Epithelial cell of esophagus (primary cell): ENCODE data around the gene PCBP3.
"Not testable (repeated sequence)": the region's sequence is repeated elsewhere in the genome, so short reads cannot be mapped to it uniquely, and the experiment has no call there.

Source experiments
- DNase-seq: peaks from one replicate; pipeline ENCODE4 v3.0.0; 2010; ENCODE audit warnings: low read depth
- H3K4me3 ChIP-seq: 2 replicates; pipeline ENCODE4 v1.5.1; 2011; ENCODE audit warnings: mild to moderate bottlenecking, low read length, control low read depth
- TF ChIP-seq, protein P1 (sequence below): IDR thresholded peaks from 2 replicates; pipeline ENCODE4 v1.5.1; 2011; ENCODE audit warnings: low read depth, mild to moderate bottlenecking, low read length, control low read depth, inconsistent platforms; ENCODE audit not compliant: insufficient read depth; ENCODE audit errors: missing control alignments

Gene PCBP3

DNA sequence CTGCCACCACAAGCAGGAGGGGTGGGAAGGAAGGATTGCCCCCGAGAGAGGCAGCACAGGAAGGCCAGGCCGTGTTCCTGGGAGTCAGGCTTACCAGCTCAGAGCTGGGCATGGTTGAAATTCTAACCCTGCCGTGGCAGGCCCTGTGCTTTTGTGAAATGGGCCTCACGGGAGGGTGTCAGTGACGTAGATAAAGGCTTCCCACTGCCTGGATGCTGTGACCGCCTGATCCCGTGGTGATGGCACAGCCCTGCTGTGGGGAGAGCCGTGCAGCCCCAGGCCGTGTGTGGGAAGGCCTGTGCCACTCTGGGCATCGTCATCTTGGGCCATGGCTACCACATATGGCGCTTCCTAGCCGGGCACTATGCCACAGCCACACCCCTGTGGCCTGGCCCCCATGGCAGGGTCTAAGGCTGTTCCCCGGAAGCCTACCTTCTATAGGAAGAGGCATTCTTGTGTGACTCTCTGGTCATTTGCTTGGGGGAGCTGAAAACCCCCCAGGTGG is 161.3 kb downstream of the PCBP3 start:
- DNase-seq = no peak
- TF ChIP-seq, protein P1, sequence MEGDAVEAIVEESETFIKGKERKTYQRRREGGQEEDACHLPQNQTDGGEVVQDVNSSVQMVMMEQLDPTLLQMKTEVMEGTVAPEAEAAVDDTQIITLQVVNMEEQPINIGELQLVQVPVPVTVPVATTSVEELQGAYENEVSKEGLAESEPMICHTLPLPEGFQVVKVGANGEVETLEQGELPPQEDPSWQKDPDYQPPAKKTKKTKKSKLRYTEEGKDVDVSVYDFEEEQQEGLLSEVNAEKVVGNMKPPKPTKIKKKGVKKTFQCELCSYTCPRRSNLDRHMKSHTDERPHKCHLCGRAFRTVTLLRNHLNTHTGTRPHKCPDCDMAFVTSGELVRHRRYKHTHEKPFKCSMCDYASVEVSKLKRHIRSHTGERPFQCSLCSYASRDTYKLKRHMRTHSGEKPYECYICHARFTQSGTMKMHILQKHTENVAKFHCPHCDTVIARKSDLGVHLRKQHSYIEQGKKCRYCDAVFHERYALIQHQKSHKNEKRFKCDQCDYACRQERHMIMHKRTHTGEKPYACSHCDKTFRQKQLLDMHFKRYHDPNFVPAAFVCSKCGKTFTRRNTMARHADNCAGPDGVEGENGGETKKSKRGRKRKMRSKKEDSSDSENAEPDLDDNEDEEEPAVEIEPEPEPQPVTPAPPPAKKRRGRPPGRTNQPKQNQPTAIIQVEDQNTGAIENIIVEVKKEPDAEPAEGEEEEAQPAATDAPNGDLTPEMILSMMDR = no peak

DNA sequence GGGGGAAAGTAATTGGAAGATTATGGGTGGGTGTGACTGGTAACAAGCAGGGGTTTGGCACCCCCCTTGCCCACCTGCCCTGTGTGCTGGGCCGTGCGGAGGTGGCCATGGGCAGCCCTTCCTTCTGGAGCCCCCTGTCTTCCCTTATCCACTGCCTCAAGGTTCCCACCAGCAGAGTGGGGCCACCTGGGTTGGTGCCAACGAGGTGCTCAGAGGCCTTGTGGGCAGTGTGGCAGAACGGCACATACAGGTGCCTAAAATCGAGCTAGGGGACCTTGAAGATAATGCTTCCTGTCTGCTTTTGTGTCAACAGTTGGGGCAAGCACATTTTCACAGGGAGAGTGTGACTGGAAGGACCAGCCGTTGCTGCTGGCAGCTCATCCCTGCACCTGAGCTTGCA is 161.8 kb downstream of the PCBP3 start:
- DNase-seq = no peak
- TF ChIP-seq, protein P1 = no peak

More for the DNA sequence above, 161.3 kb downstream of the PCBP3 start:
- no peak overlapping the region for H3K4me3 ChIP-seq

DNA sequence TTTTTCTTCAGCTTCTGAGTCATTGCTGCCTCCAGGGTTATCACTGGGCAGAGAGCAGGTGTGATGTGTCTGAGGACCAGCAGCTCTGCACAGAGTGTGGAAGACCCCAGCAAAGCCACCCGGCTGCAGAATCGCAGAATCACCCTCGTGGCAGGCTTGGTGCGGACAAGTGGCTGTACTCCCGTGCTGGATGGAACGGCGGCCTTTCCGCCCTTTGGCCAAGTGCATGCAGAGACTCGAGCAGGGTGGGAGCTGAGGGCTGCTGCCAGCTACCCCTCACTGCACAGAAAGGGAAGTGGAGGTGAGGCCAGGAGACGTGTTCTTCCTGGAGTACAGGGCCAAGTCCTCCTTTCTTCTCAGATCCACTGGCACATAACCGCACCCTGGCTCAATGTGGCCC is 162.5 kb downstream of the PCBP3 start:
- TF ChIP-seq, protein P1 = no peak
- no peak for DNase-seq
- H3K4me3 ChIP-seq = no peak overlapping the region

More for the DNA sequence above, 161.8 kb downstream of the PCBP3 start:
- no peak overlapping the region for H3K4me3 ChIP-seq

DNA sequence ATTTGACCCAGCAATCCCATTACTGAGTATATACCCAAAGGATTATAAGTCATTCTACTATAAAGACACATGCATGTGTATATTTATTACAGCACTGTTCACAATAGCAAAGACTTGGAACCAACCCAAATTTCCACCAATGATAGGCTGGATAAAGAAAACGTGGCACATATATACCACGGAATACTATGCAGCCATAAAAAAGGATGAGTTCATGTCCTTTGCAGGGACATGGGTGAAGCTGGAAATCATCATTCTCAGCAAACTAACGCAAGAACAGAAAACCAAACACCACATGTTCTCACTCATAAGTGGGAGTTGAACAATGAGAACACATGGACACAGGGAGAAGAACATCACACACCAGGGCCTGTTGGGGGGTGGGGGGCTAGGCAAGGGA is 165.1 kb downstream of the PCBP3 start:
- not testable (repeated sequence) for H3K4me3 ChIP-seq, DNase-seq

DNA sequence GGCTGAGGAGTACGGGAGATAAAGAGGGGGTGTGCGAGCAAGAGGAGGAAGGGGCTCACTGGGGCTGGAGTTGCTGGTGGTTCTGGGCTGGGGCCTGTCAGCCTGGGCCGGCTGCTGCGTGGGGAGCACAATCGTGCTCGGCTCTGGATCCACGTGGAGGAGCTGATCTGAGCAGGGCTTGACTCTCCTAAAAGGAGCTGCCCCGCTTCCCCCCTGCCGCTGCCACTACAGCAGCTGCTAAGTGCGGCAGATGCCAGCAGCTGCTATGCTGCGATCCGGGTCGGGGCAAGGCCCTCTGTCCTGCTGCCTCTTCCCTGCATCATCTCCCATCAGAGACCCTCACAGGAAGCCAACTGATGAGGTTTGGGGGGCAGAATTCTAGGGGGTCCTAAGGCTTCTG is 165.9 kb downstream of the PCBP3 start:
- TF ChIP-seq, protein P1 = no peak
- no peak for DNase-seq
- H3K4me3 ChIP-seq = no peak overlapping the region

DNA sequence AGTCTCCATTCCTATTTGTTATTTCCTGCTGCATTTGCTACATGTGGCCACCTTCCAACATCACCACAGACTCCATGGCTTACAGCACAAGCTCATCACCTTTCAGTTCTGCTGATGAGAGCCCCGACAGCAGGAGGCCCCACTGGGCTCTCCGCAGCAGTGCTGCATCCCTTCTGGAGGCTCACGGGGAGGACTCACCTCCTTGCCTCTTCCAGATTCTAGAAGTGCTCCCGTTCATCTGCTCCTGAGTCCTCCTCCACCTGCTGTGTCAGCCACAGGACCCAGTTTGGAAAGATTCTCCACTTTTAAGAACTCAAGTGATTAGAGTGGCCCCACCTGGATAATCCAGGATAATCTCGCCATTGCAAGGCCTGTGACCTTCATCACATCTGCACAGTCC is 167.6 kb downstream of the PCBP3 start:
- H3K4me3 ChIP-seq = no peak overlapping the region
- no peak for DNase-seq
- TF ChIP-seq, protein P1 = no peak

DNA sequence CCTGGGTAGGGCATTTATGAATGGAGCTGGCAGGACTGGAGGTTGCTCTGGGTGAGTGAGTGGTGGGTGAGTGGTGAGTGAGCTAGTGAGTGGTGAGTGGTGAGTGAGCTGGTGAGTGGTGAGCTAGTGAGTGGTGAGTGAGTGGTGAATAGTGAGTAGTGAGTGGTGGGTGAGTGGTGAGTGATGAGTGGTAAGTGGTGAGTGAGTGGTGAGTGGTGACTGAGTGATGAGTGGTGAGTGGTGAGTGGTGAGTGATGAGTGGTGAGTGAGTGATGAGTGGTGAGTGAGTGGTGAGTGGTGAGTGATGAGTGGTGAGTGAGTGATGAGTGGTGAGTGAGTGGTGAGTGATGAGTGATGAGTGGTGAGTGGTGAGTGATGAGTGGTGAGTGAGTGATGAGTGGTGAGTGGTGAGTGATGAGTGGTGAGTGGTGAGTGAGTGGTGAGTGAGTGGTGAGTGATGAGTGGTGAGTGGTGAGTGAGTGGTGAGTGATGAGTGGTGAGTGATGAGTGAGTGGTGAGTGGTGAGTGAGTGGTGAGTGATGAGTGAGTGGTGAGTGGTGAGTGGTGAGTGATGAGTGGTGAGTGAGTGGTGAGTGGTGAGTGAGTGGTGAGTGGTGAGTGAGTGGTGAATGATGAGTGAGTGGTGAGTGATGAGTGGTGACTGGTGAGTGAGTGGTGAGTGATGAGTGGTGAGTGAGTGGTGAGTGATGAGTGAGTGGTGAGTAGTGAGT is 170.8 kb downstream of the PCBP3 start:
- not testable (repeated sequence) for H3K4me3 ChIP-seq

DNA sequence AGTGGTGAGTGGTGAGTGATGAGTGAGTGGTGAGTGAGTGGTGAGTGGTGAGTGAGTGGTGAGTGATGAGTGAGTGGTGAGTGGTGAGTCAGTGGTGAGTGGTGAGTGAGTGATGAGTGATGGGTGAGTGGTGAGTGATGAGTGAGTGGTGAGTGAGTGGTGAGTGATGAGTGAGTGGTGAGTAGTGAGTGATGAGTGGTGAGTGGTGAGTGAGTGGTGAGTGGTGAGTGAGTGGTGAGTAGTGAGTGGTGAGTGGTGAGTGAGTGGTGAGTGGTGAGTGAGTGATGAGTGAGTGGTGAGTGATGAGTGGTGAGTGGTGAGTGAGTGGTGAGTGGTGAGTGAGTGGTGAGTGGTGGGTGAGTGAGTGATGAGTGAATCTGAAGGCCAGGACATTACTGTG is 172.3 kb downstream of the PCBP3 start:
- DNase-seq, H3K4me3 ChIP-seq: not testable (repeated sequence)

More for the DNA sequence above, 170.8 kb downstream of the PCBP3 start:
- DNase-seq = not testable (repeated sequence)
